ENCODE data around the gene COX11. TPM values are rescaled to one million over a fixed set of nuclear protein-coding genes. Genes with fewer than 3 reads are reported as not detected.
A peak's percentile ranks its signal among the peaks of the same experiment; 100 is the strongest.

Gene COX11
- total RNA-seq, 2 experiments from 2014 or later, result 50.4 to 59.4 TPM

GRCh38 chr17:54974759-54975158 lies 6.3 kb upstream of the COX11 start:
- Mint-ChIP-seq H3K4me1 (peaks cover 19% of the 10 kb centered on the region), H3K9me3 (no peaks in the 10 kb centered on the region), H3K27ac (no peak overlapping the region), H3K4me3 (no peak overlapping the region), H3K27me3 (no peaks in the 10 kb centered on the region), H3K36me3 (peaks cover 8% of the 10 kb centered on the region)
- DNase-seq, result no peak

DNA sequence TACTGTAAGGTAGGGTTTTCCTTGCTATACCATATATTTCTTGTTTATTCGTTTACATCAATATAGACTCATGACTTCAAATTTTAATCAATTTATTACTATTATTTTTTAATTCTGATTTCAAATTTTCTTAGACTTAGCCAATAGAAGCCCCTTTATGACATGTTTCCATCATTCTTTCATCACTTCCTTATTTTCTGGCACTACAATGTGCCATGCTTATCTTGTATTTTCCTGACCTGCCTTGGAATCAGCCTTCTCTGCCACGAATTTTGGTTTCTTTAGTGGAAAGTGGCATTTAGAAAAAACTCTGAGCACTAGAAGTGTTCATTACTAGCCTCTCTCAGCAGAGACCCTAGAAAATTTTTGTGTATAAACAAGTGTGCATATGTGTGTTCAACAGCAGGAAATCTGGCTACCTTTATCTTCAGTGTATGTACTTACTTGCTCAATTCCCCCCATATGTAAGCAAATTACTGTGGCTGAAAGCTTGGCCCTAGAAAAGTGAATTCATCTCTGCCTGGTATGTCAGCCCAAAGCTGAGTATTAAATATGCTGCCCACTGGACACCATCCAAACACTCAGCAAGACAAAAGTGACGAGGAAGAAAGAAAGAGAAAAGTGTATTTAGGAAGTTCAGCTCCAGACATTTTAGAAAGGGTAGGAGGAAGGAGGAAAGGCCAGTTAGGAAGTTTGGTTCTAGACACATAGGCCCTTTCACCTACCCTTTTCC lies 4.1 kb upstream of the COX11 start:
- Mint-ChIP-seq H3K9me3 (no peaks in the 10 kb centered on the region), H3K36me3 (no peaks in the 10 kb centered on the region), H3K27ac (no peak overlapping the region), H3K4me3 (no peak overlapping the region), H3K4me1 (peaks cover 17% of the 10 kb centered on the region), H3K27me3 (no peaks in the 10 kb centered on the region)
- DNase-seq, result no peak

GRCh38 chr17:54971901-54972300 lies 3.4 kb upstream of the COX11 start:
- Mint-ChIP-seq H3K36me3 (no peaks in the 10 kb centered on the region), H3K9me3 (no peaks in the 10 kb centered on the region), H3K27me3 (no peaks in the 10 kb centered on the region), H3K4me3 (no peak overlapping the region), H3K27ac (no peak overlapping the region), H3K4me1 (peaks cover 22% of the 10 kb centered on the region)
- no peak for DNase-seq

DNA sequence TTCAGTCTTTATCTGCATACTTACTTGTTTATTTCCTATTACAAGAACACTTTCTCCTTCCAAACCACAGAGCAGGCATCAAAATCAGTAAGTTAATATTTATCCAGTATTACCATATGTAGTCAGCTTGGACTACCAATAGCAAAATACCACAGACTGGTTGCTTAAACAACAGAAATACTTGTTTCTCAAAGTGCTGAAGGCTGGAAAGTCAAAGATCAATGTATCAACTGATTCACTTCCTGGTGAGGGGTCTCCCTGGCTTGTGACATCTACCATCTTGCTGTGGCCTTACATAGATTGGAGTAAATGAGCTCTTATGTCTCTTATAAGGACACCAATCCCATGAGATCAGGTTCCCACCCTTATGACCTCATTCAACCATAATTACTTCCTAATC lies 2.7 kb upstream of the COX11 start:
- Mint-ChIP-seq H3K4me3 (no peak overlapping the region), H3K27me3 (no peaks in the 10 kb centered on the region), H3K9me3 (no peaks in the 10 kb centered on the region), H3K36me3 (no peaks in the 10 kb centered on the region), H3K4me1 (peaks cover 27% of the 10 kb centered on the region), H3K27ac (no peak overlapping the region)
- DNase-seq, result no peak

DNA sequence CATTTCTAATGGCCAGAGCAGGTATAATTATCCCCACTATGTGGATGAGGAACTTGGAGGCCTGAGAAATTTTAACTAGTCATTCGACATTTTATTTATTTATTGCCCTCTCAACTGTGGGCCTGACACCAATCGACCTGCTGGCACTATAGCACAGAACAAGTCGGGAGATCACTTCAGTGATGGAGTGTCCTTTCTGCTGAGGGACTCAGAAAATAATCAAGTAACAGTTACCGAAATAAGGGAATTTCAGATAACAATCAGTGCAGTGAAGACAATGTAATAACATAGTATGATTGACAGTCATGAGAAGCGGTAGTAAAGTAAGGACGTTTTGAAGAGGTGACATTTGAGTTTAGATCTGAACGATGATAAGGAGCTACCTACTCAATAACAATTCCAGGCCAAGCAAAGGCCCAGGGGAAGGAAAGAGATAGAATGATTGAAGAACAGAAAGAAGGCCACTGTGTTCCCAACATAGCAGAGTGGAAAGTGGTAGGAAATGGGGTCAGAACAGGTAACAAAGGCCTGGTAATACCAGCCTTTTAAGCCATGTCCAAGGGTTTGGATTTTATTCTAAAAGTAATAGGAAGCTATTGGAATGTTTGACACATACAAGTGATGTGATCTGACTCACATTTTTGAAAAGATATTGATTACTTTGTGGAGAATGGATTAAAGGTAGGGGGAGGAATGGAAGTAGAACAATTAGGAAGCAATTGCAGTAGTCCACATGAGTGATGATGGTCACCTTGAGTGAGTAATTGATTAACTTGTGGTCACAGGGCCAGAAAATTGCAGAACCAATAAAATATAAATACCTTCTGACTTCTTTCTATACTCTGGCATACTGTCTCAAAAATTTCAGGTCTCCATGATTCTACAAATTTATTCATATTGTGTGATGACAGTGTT lies 1.5 kb upstream of the COX11 start:
- H3K4me3 Mint-ChIP-seq, result no peak overlapping the region

DNA sequence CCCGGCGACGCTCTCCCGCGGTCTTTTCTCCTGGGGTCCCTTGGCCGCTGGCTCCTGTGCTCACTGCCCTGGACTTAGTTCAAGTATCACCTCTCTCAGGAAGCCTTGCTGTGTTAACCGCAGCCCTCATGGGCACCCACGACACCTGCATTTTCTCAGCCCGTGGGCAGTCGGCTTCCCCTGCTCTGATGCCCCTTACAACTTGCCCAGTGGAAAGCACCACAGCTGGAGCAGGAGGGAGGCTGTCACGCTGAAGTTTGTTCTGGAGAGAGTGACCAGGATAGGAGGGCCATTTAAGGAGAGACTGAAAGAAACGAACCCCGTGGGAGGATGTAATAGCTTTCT lies 506 bp upstream of the COX11 start:
- Mint-ChIP-seq H3K36me3 (peaks cover 2% of the 10 kb centered on the region), H3K4me1 (peaks cover 30% of the 10 kb centered on the region), H3K4me3 (no peak overlapping the region), H3K9me3 (no peaks in the 10 kb centered on the region), H3K27ac (no peak overlapping the region), H3K27me3 (no peaks in the 10 kb centered on the region)
- DNase-seq, result peak; percentile 32

More for the DNA sequence above, 1.5 kb upstream of the COX11 start:
- H3K27me3 Mint-ChIP-seq, result no peaks in the 10 kb centered on the region
- no peak for DNase-seq
- H3K27ac Mint-ChIP-seq, result no peak overlapping the region
- H3K36me3 Mint-ChIP-seq, result peaks cover 2% of the 10 kb centered on the region
- no peaks in the 10 kb centered on the region for H3K9me3 Mint-ChIP-seq
- H3K4me1 Mint-ChIP-seq, result peaks cover 30% of the 10 kb centered on the region

DNA sequence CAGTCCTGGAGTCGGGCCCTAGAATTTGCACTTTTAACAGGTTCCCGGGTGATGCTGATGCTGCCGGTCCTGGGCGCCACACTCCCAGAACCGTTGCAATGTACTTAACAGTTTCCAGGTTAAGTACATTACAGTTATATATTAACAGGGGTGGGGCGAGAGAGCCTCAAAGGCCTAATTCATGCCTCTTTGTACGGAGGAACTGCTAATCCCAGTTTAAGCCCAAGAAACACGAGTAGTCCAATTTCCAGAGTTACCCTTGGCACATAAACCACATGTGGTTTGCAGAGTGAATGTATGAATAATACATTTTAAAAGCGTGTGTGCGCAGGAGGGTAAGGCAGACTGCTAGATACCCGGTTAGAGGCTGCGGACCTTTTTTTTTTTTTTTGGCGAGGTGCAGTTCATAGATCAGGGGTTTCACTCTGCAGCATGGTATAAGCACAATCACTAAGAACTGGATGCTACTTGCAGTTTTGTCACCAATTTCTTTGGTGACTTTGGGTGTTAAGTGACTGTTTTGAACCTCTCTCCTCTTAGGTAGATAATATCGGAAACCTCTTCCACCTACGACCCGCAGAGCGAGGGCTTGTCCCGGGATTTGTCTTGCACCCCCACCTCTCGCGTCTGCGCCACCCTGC lies 713 bp downstream of the COX11 start:
- Mint-ChIP-seq H3K36me3 (peaks cover 2% of the 10 kb centered on the region), H3K4me1 (peaks cover 28% of the 10 kb centered on the region), H3K9me3 (no peaks in the 10 kb centered on the region), H3K4me3 (no peak overlapping the region), H3K27ac (no peak overlapping the region), H3K27me3 (no peaks in the 10 kb centered on the region)
- peak; percentile 3 for DNase-seq

- DNase-seq, result no peak
- no peaks in the 10 kb centered on the region for H3K9me3 Mint-ChIP-seq
- H3K4me1 Mint-ChIP-seq, result no peaks in the 10 kb centered on the region
- no peaks in the 10 kb centered on the region for H3K27me3 Mint-ChIP-seq
- no peak overlapping the region for H3K4me3 Mint-ChIP-seq
- H3K27ac Mint-ChIP-seq, result no peak overlapping the region
- peaks cover 13% of the 10 kb centered on the region for H3K36me3 Mint-ChIP-seq
Measured at GRCh38 chr17:54956791-54957190, 11.7 kb downstream of the COX11 start.

DNA sequence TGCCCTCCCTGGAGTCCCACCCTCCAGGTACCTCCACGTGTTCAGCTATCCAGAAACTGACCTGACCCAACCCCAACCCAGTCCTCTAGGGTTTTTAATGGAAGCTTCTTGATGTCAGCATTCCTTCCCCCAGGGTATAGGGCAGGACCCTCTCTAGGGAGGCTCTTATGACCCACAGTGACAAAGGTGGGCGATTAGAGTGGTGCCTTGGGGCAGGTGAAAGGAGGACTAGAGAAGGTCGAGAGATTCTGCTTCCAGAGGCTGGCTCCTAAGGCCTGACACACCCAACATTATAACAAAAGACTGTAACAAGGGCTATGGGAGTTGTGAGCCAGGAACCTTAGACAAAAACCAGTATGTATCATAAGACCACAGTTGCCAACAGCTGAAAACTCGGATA lies 17.2 kb downstream of the COX11 start:
- H3K4me3 Mint-ChIP-seq, result no peak overlapping the region
- no peak for DNase-seq
- H3K27me3 Mint-ChIP-seq, result peaks cover 4% of the 10 kb centered on the region
- H3K9me3 Mint-ChIP-seq, result no peaks in the 10 kb centered on the region
- H3K4me1 Mint-ChIP-seq, result peaks cover 2% of the 10 kb centered on the region
- no peak overlapping the region for H3K27ac Mint-ChIP-seq
- no peaks in the 10 kb centered on the region for H3K36me3 Mint-ChIP-seq

GRCh38 chr17:54950116-54950515 lies 18.3 kb downstream of the COX11 start:
- DNase-seq, result no peak
- no peaks in the 10 kb centered on the region for H3K9me3 Mint-ChIP-seq
- no peak overlapping the region for H3K27ac Mint-ChIP-seq
- no peaks in the 10 kb centered on the region for H3K36me3 Mint-ChIP-seq
- no peak overlapping the region for H3K4me3 Mint-ChIP-seq
- H3K4me1 Mint-ChIP-seq, result peaks cover 4% of the 10 kb centered on the region
- H3K27me3 Mint-ChIP-seq, result peaks cover 8% of the 10 kb centered on the region

- Mint-ChIP-seq H3K27me3 (peaks cover 13% of the 10 kb centered on the region), H3K36me3 (no peaks in the 10 kb centered on the region), H3K27ac (no peak overlapping the region), H3K4me1 (peaks cover 4% of the 10 kb centered on the region), H3K4me3 (no peak overlapping the region), H3K9me3 (no peaks in the 10 kb centered on the region)
- peak; percentile 11 for DNase-seq
Measured at GRCh38 chr17:54948380-54948779, 20.1 kb downstream of the COX11 start.

- Mint-ChIP-seq H3K36me3 (no peaks in the 10 kb centered on the region), H3K4me1 (peaks cover 4% of the 10 kb centered on the region), H3K4me3 (no peak overlapping the region), H3K9me3 (no peaks in the 10 kb centered on the region), H3K27ac (no peak overlapping the region), H3K27me3 (peaks cover 13% of the 10 kb centered on the region)
- DNase-seq, result no peak
Measured at GRCh38 chr17:54947396-54947795, 21.1 kb downstream of the COX11 start.

- Mint-ChIP-seq H3K4me1 (peaks cover 4% of the 10 kb centered on the region), H3K4me3 (no peak overlapping the region), H3K36me3 (no peaks in the 10 kb centered on the region), H3K9me3 (no peaks in the 10 kb centered on the region), H3K27ac (no peak overlapping the region), H3K27me3 (peaks cover 13% of the 10 kb centered on the region)
- no peak for DNase-seq
Measured at GRCh38 chr17:54945671-54946070, 22.8 kb downstream of the COX11 start.

DNA sequence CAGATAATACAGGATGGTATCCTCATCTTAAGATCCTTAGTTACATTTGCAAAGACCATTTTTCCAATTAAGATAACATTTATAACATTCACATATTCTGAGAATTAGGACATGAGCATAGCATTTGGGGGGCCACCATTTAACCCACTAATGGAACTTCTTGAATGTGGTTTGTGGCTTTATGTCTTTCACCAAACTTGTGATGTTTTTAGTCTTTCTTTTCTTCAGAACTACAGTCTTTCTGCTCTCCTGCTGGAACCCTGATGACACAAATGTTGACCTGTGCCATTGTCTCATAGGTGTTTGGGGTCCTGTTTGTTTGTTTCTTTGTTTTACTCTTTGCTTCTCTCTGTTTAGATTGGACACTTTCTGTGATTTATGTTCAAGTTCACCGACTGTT lies 23.2 kb downstream of the COX11 start:
- H3K36me3 Mint-ChIP-seq, result no peaks in the 10 kb centered on the region
- H3K4me1 Mint-ChIP-seq, result peaks cover 4% of the 10 kb centered on the region
- H3K27ac Mint-ChIP-seq, result no peak overlapping the region
- no peak overlapping the region for H3K4me3 Mint-ChIP-seq
- no peak for DNase-seq
- no peaks in the 10 kb centered on the region for H3K9me3 Mint-ChIP-seq
- H3K27me3 Mint-ChIP-seq, result peaks cover 13% of the 10 kb centered on the region

GRCh38 chr17:54944796-54945195 lies 23.7 kb downstream of the COX11 start:
- no peak for DNase-seq
- peaks cover 13% of the 10 kb centered on the region for H3K27me3 Mint-ChIP-seq
- H3K4me3 Mint-ChIP-seq, result no peak overlapping the region
- no peaks in the 10 kb centered on the region for H3K9me3 Mint-ChIP-seq
- peaks cover 4% of the 10 kb centered on the region for H3K4me1 Mint-ChIP-seq
- no peaks in the 10 kb centered on the region for H3K36me3 Mint-ChIP-seq
- H3K27ac Mint-ChIP-seq, result no peak overlapping the region

Measured in activated naive CD8-positive, alpha-beta T cell treated with anti-CD3 and anti-CD28 coated beads for 36 hours (primary cell).